GM12878 (cell line): Measurements from ENCODE around the gene DIAPH2. TPM values are rescaled to one million over a fixed set of nuclear protein-coding genes. Genes with fewer than 3 reads are reported as not detected.

ENCODE experiments used
- ATAC-seq: fragments of 200-7000 bp; cut with Tn5 transposase; 3 replicates; pipeline ENCODE4 v1.9.1; 2020; ENCODE audit warnings: mild to moderate bottlenecking, moderate library complexity
- BruUV-seq: library from RNA; stranded (reverse); fragments of 400-500 nt; replicated peaks from 2 replicates; lab custom pipeline; 2021; lab: Mats Ljungman, UMichigan
- CTCF ChIA-PET: fragments of 300-600 bp; sonication (Branson Sonifier 250); formaldehyde crosslinking; extraction: SDS; loops from one replicate; lab custom pipeline; 2021; ENCODE audit warnings: inconsistent platforms; lab: Yijun Ruan, JAX
- POLR2A ChIA-PET: fragments of 350-600 bp; formaldehyde crosslinking; extraction: SDS; loops from one replicate; lab custom pipeline; 2021; ENCODE audit warnings: inconsistent platforms; lab: Charles Lee
- RAD21 ChIA-PET: fragments of 300-600 bp; sonication (Branson Sonifier 250); formaldehyde crosslinking; loops from one replicate; lab custom pipeline; 2023; ENCODE audit warnings: antibody characterized with exemption; ENCODE audit not compliant: unreplicated experiment; lab: Charles Lee
- SMC1A ChIA-PET: fragments of 300-600 bp; sonication (Branson Sonifier 250); formaldehyde crosslinking; loops from one replicate; lab custom pipeline; 2023; ENCODE audit not compliant: unreplicated experiment, uncharacterized antibody; lab: Charles Lee
- DNase-seq: peaks from one replicate; pipeline ENCODE4 v3.0.0-alpha.2; 2011; ENCODE audit warnings: low read depth, low spot score
- FAIRE-seq: peaks from 3 replicates; lab custom pipeline; 2011; peaks lifted over from hg19 to GRCh38; lab: Jason Lieb, UNC
- H2AFZ ChIP-seq: 2 replicates; pipeline ENCODE4 v1.6.0; 2011; ENCODE audit warnings: low read depth, low read length, control low read depth; ENCODE audit not compliant: control insufficient read depth
- H3K27ac ChIP-seq: 2 replicates; pipeline ENCODE4 v1.5.1; 2011; ENCODE audit warnings: control low read depth; ENCODE audit not compliant: control insufficient read depth, insufficient read depth
- H3K27me3 ChIP-seq, 2 experiments: replicated peaks in 1 of 2; 2 replicates each; pipeline versions ENCODE4 v1.6.0 to v1.6.1; 2011; ENCODE audit warnings: low read length in 1 of 2; ENCODE audit not compliant: control insufficient read depth in 2 of 2, insufficient read depth in 2 of 2
- H3K36me3 ChIP-seq, 2 experiments: 2 replicates each; pipeline ENCODE4 v1.5.1; 2011; ENCODE audit warnings: low read length in 1 of 2; ENCODE audit not compliant: control insufficient read depth in 2 of 2, insufficient read depth in 2 of 2
- H3K4me1 ChIP-seq: 2 replicates; pipeline ENCODE4 v1.6.1; 2011; ENCODE audit warnings: mild to moderate bottlenecking, low read length, moderate library complexity, mixed read lengths; ENCODE audit not compliant: control insufficient read depth, insufficient read depth
- H3K4me2 ChIP-seq: 2 replicates; pipeline ENCODE4 v1.6.0; 2011; ENCODE audit warnings: control low read depth; ENCODE audit not compliant: control insufficient read depth, insufficient read depth
- H3K4me3 ChIP-seq: fragments of 200-600 bp; sonication (generic); 2 replicates; pipeline ENCODE4 v1.5.1; 2016
- H3K79me2 ChIP-seq: 2 replicates; pipeline ENCODE4 v1.6.0; 2011; ENCODE audit warnings: low read length; ENCODE audit not compliant: control insufficient read depth, insufficient read depth
- H3K9ac ChIP-seq: 2 replicates; pipeline ENCODE4 v1.8.0; 2011; ENCODE audit warnings: low read length, control low read depth, mixed read lengths; ENCODE audit not compliant: control insufficient read depth, insufficient read depth
- H3K9me3 ChIP-seq: replicated peaks from 3 replicates; pipeline ENCODE4 v1.5.1; 2011; ENCODE audit warnings: mild to moderate bottlenecking, low read length; ENCODE audit not compliant: control insufficient read depth, insufficient read depth
- H4K20me1 ChIP-seq: 2 replicates; pipeline ENCODE4 v1.6.0; 2011; ENCODE audit not compliant: control insufficient read depth, insufficient read depth
- BACH1 ChIP-seq: fragments of 450-650 bp; IDR thresholded peaks from 2 replicates; pipeline ENCODE4 v1.6.1; 2017; ENCODE audit warnings: mild to moderate bottlenecking, borderline replicate concordance
- CREB1 ChIP-seq: IDR thresholded peaks from 2 replicates; pipeline ENCODE4 v1.6.1; 2012; ENCODE audit warnings: low read depth, mild to moderate bottlenecking, inconsistent platforms
- HDAC2 ChIP-seq: fragments of 200-600 bp; sonication (generic); IDR thresholded peaks from 2 replicates; pipeline ENCODE4 v1.6.1; 2017
- HDAC6 ChIP-seq: fragments of 200-600 bp; sonication (generic); IDR thresholded peaks from one replicate; pipeline ENCODE4 v1.8.0; 2017; ENCODE audit warnings: antibody characterized with exemption; ENCODE audit not compliant: unreplicated experiment
- IKZF2 ChIP-seq, 2 experiments: fragments of 450-650 bp; IDR thresholded peaks; 2 replicates each; pipeline ENCODE4 v1.6.1; 2017; ENCODE audit warnings: mild to moderate bottlenecking in 2 of 2, moderate library complexity in 2 of 2
- LARP7 ChIP-seq: fragments of 450-650 bp; IDR thresholded peaks from 2 replicates; pipeline ENCODE4 v1.6.1; 2017; ENCODE audit warnings: mild to moderate bottlenecking
- MTA3 ChIP-seq: IDR thresholded peaks from 2 replicates; pipeline ENCODE4 v1.6.1; 2012; ENCODE audit warnings: low read length, inconsistent platforms, borderline replicate concordance
- NFXL1 ChIP-seq: fragments of 450-650 bp; IDR thresholded peaks from 2 replicates; pipeline ENCODE4 v1.6.1; 2017; ENCODE audit warnings: antibody characterized with exemption, mild to moderate bottlenecking, borderline replicate concordance
- PAX8 ChIP-seq: fragments of 450-650 bp; IDR thresholded peaks from 2 replicates; pipeline ENCODE4 v1.6.1; 2017; ENCODE audit warnings: mild to moderate bottlenecking, moderate library complexity
- TAF1 ChIP-seq: IDR thresholded peaks from 2 replicates; pipeline ENCODE4 v1.6.1; 2011; ENCODE audit warnings: mild to moderate bottlenecking, low read depth, low read length, borderline replicate concordance
- TBL1XR1 ChIP-seq: IDR thresholded peaks from 2 replicates; pipeline ENCODE4 v1.6.1; 2012; ENCODE audit warnings: low read depth, low read length, improper control_type of control experiment
- TCF12 ChIP-seq: IDR thresholded peaks from 2 replicates; pipeline ENCODE4 v1.6.1; 2011; ENCODE audit warnings: low read depth, mild to moderate bottlenecking, low read length
- ZNF622 ChIP-seq: fragments of 450-650 bp; IDR thresholded peaks from 2 replicates; pipeline ENCODE4 v1.6.1; 2017; ENCODE audit warnings: mild to moderate bottlenecking, inconsistent platforms
- ZZZ3 ChIP-seq: IDR thresholded peaks from 2 replicates; pipeline ENCODE4 v1.6.1; 2011; ENCODE audit warnings: low read depth; ENCODE audit not compliant: control insufficient read depth, insufficient read length
- WGBS: methylation state at CpG from one replicate; pipeline ENCODE4 v1.1.6; 2016; ENCODE audit warnings: low lambda C conversion rate; ENCODE audit not compliant: insufficient replicate concordance, insufficient coverage; ENCODE audit errors: missing lambda C conversion rate; 5-methylcytosine and 5-hydroxymethylcytosine counted together
- in situ Hi-C: fragments of 300-500 bp; cut with MboI; formaldehyde crosslinking; loops from 9 replicates; pipeline ENCODE4 v1.14.3; 2018; ENCODE audit warnings: mixed read lengths
- intact Hi-C: fragments of 100-400 bp; cut with micrococcal nuclease; formaldehyde crosslinking; loops from one replicate; pipeline ENCODE4 v1.14.2; 2022; ENCODE audit not compliant: unreplicated experiment
- polyA plus RNA-seq, 11 experiments: library from polyadenylated mRNA; depleted of rRNA in 4 of 11; unstranded in 6 of 11; stranded (reverse) in 5 of 11; fragments of >200 nt; fragmentation: Nextera tagmentation in 4 of 11; fragmentation: Illumina TruSeq in 1 of 11; extraction: Ambion mirVana in 4 of 11; extraction: Trizol in 1 of 11; gene quantifications; 1 replicate in 1 of 11; 2 replicates in 10 of 11; pipeline versions ENCODE4 v1.2.1 to v1.2.3, GENCODE V29; 2011 to 2016; ENCODE audit warnings: inconsistent platforms in 2 of 11, missing spikeins in 2 of 11, low read depth in 1 of 11
- total RNA-seq, 4 experiments: library from RNA; depleted of rRNA in 3 of 4; stranded (reverse); fragments of >200 nt in 3 of 4; fragmentation: Illumina TruSeq in 1 of 4; extraction: Trizol in 1 of 4; gene quantifications; 2 replicates each; pipeline versions ENCODE4 v1.2.1 to v1.2.3, GENCODE V29; 2013 to 2021
- TF ChIP-seq, protein P1 (sequence below): fragments of 450-650 bp; IDR thresholded peaks from 2 replicates; pipeline ENCODE4 v1.6.1; 2016; ENCODE audit warnings: mild to moderate bottlenecking
- TF ChIP-seq, protein P2 (sequence below): fragments of 450-650 bp; IDR thresholded peaks from 2 replicates; pipeline ENCODE4 v1.6.1; 2017; ENCODE audit warnings: mild to moderate bottlenecking, low read depth, inconsistent platforms; ENCODE audit not compliant: poor library complexity, severe bottlenecking
- TF ChIP-seq, protein P3 (sequence below): fragments of 450-650 bp; IDR thresholded peaks from 2 replicates; pipeline ENCODE4 v1.6.1; 2017; ENCODE audit warnings: mild to moderate bottlenecking, moderate library complexity

DIAPH2 gene
- total and polyA plus RNA-seq, 10 of the 15 experiments (the other 5 are each of a cell fraction or from before 2014, with no cell fraction given) = 2.2 to 16.6 (median 8.8) TPM

DNA sequence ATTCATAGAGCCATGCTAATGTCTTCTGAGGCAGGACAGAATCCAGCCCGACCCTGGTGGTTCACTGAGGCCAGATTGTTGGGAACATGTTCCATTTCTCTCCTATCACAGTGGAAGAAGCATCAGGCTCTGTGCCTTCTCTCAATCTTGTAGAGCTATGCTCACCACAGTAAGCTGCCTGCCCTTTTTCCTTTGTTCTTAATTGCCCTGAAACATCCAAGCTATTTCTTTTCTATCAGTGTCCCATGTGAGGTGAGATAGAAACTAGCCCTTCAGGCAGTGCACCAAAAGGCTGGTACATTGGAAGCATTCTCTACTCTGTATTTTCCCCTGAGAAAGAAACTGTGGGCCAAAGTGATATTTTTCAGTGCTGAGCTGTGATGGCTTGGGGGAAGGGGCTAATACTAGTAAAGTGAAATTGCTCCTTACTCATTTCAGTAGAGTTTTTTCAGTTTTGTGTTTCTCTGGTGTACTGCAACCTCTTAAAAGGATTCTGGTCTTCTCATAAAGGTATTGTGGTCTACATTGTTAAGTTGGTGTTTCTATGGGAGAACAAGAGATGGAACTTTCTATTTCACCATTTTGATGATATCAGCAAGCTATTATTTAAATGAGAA lies 810.2 kb downstream of the DIAPH2 start:
- H3K79me2 ChIP-seq = no peaks in the 10 kb centered on the region
- H3K4me1 ChIP-seq = no peaks in the 10 kb centered on the region
- ATAC-seq (peak; percentile 92), FAIRE-seq (peak; percentile 64), DNase-seq (peak; percentile 31)
- H4K20me1 ChIP-seq = no peaks in the 10 kb centered on the region
- no peak overlapping the region for H3K27ac ChIP-seq
- no peaks in the 10 kb centered on the region for H3K36me3 ChIP-seq
- ChIA-PET RAD21 (no interaction called here), SMC1A (interaction anchor here (0.6 to 1.2 kb wide), 3 partner anchors 12 to 248 kb away, joined by 3 to 4 read pairs (median 3); no protein-coding TSS in a partner anchor), CTCF (interaction anchor here (1.2 kb wide), 1 partner anchor 16 kb away, joined by 3 read pairs; no protein-coding TSS in a partner anchor), POLR2A (no interaction called here)
- H3K4me3 ChIP-seq = no peak overlapping the region
- 0% methylated on average over 1 of the region's 1 CpG for WGBS
- BruUV-seq = no TSS peak
- in situ Hi-C loops (no loop called here), intact Hi-C loops (no loop called here)
- H3K27me3 ChIP-seq = no peaks in the 10 kb centered on the region
- H3K9ac ChIP-seq = no peak overlapping the region
- no peak overlapping the region for H2AFZ ChIP-seq
- no peaks in the 10 kb centered on the region for H3K9me3 ChIP-seq
- H3K4me2 ChIP-seq = no peak overlapping the region
- TF ChIP-seq HDAC6 (no peak), PAX8 (no peak), MTA3 (0 out of 2 replicates have a peak, but pooled peaks have one; percentile 62), TBL1XR1 (0 out of 2 replicates have a peak, but pooled peaks have one; percentile 30), NFXL1 (no peak), TCF12 (no peak), LARP7 (no peak), HDAC2 (no peak), CREB1 (no peak), BACH1 (no peak), TAF1 (no peak), ZNF622 (no peak), ZZZ3 (no peak), IKZF2 (IDR thresholded peaks at IDR 0.05) (peak in 1 of 2 experiments; percentile 58; a peak in 1 of 4 replicates)
- TF ChIP-seq, protein P1, sequence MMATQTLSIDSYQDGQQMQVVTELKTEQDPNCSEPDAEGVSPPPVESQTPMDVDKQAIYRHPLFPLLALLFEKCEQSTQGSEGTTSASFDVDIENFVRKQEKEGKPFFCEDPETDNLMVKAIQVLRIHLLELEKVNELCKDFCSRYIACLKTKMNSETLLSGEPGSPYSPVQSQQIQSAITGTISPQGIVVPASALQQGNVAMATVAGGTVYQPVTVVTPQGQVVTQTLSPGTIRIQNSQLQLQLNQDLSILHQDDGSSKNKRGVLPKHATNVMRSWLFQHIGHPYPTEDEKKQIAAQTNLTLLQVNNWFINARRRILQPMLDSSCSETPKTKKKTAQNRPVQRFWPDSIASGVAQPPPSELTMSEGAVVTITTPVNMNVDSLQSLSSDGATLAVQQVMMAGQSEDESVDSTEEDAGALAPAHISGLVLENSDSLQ = no peak
- TF ChIP-seq, protein P2, sequence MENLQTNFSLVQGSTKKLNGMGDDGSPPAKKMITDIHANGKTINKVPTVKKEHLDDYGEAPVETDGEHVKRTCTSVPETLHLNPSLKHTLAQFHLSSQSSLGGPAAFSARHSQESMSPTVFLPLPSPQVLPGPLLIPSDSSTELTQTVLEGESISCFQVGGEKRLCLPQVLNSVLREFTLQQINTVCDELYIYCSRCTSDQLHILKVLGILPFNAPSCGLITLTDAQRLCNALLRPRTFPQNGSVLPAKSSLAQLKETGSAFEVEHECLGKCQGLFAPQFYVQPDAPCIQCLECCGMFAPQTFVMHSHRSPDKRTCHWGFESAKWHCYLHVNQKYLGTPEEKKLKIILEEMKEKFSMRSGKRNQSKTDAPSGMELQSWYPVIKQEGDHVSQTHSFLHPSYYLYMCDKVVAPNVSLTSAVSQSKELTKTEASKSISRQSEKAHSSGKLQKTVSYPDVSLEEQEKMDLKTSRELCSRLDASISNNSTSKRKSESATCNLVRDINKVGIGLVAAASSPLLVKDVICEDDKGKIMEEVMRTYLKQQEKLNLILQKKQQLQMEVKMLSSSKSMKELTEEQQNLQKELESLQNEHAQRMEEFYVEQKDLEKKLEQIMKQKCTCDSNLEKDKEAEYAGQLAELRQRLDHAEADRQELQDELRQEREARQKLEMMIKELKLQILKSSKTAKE = no peak
- TF ChIP-seq, protein P3, sequence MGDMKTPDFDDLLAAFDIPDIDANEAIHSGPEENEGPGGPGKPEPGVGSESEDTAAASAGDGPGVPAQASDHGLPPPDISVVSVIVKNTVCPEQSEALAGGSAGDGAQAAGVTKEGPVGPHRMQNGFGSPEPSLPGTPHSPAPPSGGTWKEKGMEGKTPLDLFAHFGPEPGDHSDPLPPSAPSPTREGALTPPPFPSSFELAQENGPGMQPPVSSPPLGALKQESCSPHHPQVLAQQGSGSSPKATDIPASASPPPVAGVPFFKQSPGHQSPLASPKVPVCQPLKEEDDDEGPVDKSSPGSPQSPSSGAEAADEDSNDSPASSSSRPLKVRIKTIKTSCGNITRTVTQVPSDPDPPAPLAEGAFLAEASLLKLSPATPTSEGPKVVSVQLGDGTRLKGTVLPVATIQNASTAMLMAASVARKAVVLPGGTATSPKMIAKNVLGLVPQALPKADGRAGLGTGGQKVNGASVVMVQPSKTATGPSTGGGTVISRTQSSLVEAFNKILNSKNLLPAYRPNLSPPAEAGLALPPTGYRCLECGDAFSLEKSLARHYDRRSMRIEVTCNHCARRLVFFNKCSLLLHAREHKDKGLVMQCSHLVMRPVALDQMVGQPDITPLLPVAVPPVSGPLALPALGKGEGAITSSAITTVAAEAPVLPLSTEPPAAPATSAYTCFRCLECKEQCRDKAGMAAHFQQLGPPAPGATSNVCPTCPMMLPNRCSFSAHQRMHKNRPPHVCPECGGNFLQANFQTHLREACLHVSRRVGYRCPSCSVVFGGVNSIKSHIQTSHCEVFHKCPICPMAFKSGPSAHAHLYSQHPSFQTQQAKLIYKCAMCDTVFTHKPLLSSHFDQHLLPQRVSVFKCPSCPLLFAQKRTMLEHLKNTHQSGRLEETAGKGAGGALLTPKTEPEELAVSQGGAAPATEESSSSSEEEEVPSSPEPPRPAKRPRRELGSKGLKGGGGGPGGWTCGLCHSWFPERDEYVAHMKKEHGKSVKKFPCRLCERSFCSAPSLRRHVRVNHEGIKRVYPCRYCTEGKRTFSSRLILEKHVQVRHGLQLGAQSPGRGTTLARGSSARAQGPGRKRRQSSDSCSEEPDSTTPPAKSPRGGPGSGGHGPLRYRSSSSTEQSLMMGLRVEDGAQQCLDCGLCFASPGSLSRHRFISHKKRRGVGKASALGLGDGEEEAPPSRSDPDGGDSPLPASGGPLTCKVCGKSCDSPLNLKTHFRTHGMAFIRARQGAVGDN = no peak
